ENCODE measurements around the gene CAMTA1. TPM values are rescaled to one million over a fixed set of nuclear protein-coding genes. Genes with fewer than 3 reads are reported as not detected.

CAMTA1 gene
- polyA plus RNA-seq, 1 donor from 2014 or later, result 162 TPM

DNA sequence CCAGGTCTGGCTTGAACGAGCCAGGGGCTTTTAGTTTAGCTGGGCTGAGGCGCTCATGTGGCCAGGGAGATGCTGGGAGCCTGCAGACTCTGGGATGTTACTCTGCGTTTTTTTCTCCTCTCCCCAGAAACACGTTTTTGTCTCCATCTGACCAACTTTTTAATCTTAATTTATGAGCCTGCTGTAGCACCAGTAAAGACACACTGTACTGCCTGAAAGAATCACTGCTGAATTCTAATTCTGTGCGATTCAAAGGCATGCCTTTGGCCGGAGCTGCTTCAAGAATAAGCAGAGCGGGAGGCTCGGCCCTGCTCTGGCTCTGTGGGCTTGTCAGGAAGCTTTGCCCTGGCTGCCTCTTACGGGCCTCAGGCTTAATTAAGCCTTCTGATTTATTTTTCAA lies 129.5 kb downstream of the CAMTA1 start:
- H3K9me2 ChIP-seq (ENCODE audit: insufficient read depth, low read length), result no peaks in the 10 kb centered on the region
- no peaks in the 10 kb centered on the region for H3K79me2 ChIP-seq (replicated peaks; ENCODE audit: insufficient read depth, low read length)
- H3K27ac ChIP-seq (ENCODE audit: low read length), result no peak overlapping the region
- no peaks in the 10 kb centered on the region for H4K20me1 ChIP-seq (ENCODE audit: insufficient read depth)
- H3K4me2 ChIP-seq (ENCODE audit: low read length), result no peak overlapping the region
- H3K9me3 ChIP-seq (ENCODE audit: low read length), result no peaks in the 10 kb centered on the region
- TF ChIP-seq MXI1 (conservative IDR thresholded peaks at IDR 0.05; ENCODE audit: poor library complexity, severe bottlenecking) (no peak), EZH2 (IDR thresholded peaks at IDR 0.05; ENCODE audit: borderline replicate concordance, insufficient read depth, low read length, poor library complexity, severe bottlenecking) (no peak), CTCF (IDR thresholded peaks at IDR 0.05; ENCODE audit: poor library complexity, severe bottlenecking) (no peak), TAF1 (IDR thresholded peaks at IDR 0.05; ENCODE audit: low read depth) (no peak), POLR2AphosphoS5 (IDR thresholded peaks at IDR 0.05) (no peak)
- TF ChIP-seq, protein P1, sequence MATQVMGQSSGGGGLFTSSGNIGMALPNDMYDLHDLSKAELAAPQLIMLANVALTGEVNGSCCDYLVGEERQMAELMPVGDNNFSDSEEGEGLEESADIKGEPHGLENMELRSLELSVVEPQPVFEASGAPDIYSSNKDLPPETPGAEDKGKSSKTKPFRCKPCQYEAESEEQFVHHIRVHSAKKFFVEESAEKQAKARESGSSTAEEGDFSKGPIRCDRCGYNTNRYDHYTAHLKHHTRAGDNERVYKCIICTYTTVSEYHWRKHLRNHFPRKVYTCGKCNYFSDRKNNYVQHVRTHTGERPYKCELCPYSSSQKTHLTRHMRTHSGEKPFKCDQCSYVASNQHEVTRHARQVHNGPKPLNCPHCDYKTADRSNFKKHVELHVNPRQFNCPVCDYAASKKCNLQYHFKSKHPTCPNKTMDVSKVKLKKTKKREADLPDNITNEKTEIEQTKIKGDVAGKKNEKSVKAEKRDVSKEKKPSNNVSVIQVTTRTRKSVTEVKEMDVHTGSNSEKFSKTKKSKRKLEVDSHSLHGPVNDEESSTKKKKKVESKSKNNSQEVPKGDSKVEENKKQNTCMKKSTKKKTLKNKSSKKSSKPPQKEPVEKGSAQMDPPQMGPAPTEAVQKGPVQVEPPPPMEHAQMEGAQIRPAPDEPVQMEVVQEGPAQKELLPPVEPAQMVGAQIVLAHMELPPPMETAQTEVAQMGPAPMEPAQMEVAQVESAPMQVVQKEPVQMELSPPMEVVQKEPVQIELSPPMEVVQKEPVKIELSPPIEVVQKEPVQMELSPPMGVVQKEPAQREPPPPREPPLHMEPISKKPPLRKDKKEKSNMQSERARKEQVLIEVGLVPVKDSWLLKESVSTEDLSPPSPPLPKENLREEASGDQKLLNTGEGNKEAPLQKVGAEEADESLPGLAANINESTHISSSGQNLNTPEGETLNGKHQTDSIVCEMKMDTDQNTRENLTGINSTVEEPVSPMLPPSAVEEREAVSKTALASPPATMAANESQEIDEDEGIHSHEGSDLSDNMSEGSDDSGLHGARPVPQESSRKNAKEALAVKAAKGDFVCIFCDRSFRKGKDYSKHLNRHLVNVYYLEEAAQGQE (IDR thresholded peaks at IDR 0.05; ENCODE audit: borderline replicate concordance), result no peak
- H3K4me3 ChIP-seq (ENCODE audit: low read length), result no peak overlapping the region
- H3K36me3 ChIP-seq (ENCODE audit: insufficient read depth, low read length), result no peaks in the 10 kb centered on the region
- H3K9ac ChIP-seq (ENCODE audit: low read length), result no peak overlapping the region
- no peaks in the 10 kb centered on the region for H3F3A ChIP-seq (ENCODE audit: insufficient read depth, low read length, poor library complexity, severe bottlenecking)
- H2AFZ ChIP-seq (ENCODE audit: low read depth, low read length), result no peak overlapping the region
- H3K27me3 ChIP-seq (ENCODE audit: insufficient read depth, low read depth, low read length), result no peaks in the 10 kb centered on the region

DNA sequence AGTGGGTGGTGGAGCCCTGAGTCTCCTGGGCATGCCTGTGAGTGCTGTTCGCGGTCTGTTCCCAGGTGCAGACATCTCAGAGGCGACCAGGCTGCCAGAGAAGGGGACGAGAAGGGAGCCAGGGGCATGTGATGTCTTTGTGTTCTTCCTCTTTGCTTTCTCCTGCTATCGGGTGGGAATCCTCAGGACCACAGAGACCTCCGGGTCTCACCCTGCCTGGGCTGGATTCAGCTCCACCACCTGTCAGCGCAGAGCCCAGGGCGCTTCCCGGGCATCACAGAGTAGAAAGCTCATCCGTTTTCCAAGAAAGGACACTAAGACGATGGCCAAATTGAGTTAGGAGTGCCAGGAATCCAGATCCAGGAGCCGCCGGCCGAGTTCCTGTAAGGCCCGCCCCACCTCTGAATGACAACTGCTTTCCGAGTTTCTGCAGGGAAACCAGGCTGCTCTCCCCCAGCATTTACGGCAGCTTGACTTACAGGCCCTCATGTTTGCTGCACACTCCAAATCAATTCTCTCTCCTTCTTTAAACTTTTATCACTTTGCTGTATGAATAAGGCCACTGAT lies 130.8 kb downstream of the CAMTA1 start:
- Histone ChIP-seq H3K27ac (ENCODE audit: low read length) (no peak overlapping the region), H2AFZ (ENCODE audit: low read depth, low read length) (no peak overlapping the region)
- TF ChIP-seq EP300 (conservative IDR thresholded peaks at IDR 0.05; ENCODE audit: poor library complexity, severe bottlenecking), result no peak
- TF ChIP-seq, protein P1 (IDR thresholded peaks at IDR 0.05; ENCODE audit: borderline replicate concordance), result no peak
- TF ChIP-seq SMC3 (conservative IDR thresholded peaks at IDR 0.05; ENCODE audit: poor library complexity), result no peak
- no peak for TF ChIP-seq MXI1 (conservative IDR thresholded peaks at IDR 0.05; ENCODE audit: poor library complexity, severe bottlenecking)

More for the DNA sequence above, 130.8 kb downstream of the CAMTA1 start:
- H3K9ac ChIP-seq (ENCODE audit: low read length), result no peak overlapping the region
- no peak overlapping the region for H3K4me3 ChIP-seq (ENCODE audit: low read length)
- H3K79me2 ChIP-seq (replicated peaks; ENCODE audit: insufficient read depth, low read length), result no peaks in the 10 kb centered on the region
- no peaks in the 10 kb centered on the region for H3K36me3 ChIP-seq (ENCODE audit: insufficient read depth, low read length)
- no peaks in the 10 kb centered on the region for H4K20me1 ChIP-seq (ENCODE audit: insufficient read depth)
- no peak overlapping the region for H3K4me2 ChIP-seq (ENCODE audit: low read length)
- H3K9me2 ChIP-seq (ENCODE audit: insufficient read depth, low read length), result no peaks in the 10 kb centered on the region
- H3K9me3 ChIP-seq (ENCODE audit: low read length), result no peaks in the 10 kb centered on the region
- no peaks in the 10 kb centered on the region for H3F3A ChIP-seq (ENCODE audit: insufficient read depth, low read length, poor library complexity, severe bottlenecking)
- no peaks in the 10 kb centered on the region for H3K27me3 ChIP-seq (ENCODE audit: insufficient read depth, low read depth, low read length)

Measured in neural cell (in vitro differentiated cells).